WTC11 (cell line): Measurements from ENCODE around the gene CAMTA1. TPM values are rescaled to one million over a fixed set of nuclear protein-coding genes. Genes with fewer than 3 reads are reported as not detected.

Experiments
- ATAC-seq: fragments of 200-7000 bp; cut with Tn5 transposase; 2 replicates; pipeline ENCODE4 v1.10.0; 2021; ENCODE audit warnings: mild to moderate bottlenecking, moderate library complexity
- CTCF ChIA-PET: fragments of 300-600 bp; sonication (Branson Sonifier 250); formaldehyde crosslinking; loops from one replicate; lab custom pipeline; 2021; ENCODE audit warnings: antibody characterized with exemption; lab: Charles Lee
- POLR2A ChIA-PET: fragments of 350-600 bp; sonication (Branson Sonifier 250); formaldehyde crosslinking; loops from one replicate; lab custom pipeline; 2021; ENCODE audit warnings: antibody characterized with exemption; lab: Charles Lee
- DNase-seq: peaks from one replicate; pipeline ENCODE4 v3.0.0; 2021; ENCODE audit warnings: low spot score
- H3K27ac Mint-ChIP-seq: 2 replicates; pipeline ENCODE4 v1.8.0; 2021; ENCODE audit warnings: mixed read lengths
- H3K27me3 Mint-ChIP-seq: 2 replicates; pipeline ENCODE4 v1.8.0; 2021; ENCODE audit warnings: low read depth, mild to moderate bottlenecking, moderate library complexity, mixed read lengths
- H3K36me3 Mint-ChIP-seq: 2 replicates; pipeline ENCODE4 v1.8.0; 2021; ENCODE audit warnings: mixed read lengths
- H3K4me1 Mint-ChIP-seq: 2 replicates; pipeline ENCODE4 v1.8.0; 2022; ENCODE audit warnings: mixed read lengths
- H3K4me3 Mint-ChIP-seq: 2 replicates; pipeline ENCODE4 v1.8.0; 2021; ENCODE audit warnings: mild to moderate bottlenecking, moderate library complexity, mixed read lengths
- H3K9me3 Mint-ChIP-seq: 2 replicates; pipeline ENCODE4 v1.8.0; 2021; ENCODE audit warnings: mixed read lengths
- ATF6 ChIP-seq: sonication (generic); formaldehyde crosslinking; IDR thresholded peaks from 2 replicates; pipeline ENCODE4 v1.8.1; 2023; ENCODE audit warnings: mild to moderate bottlenecking, missing genetic modification reagents
- JAZF1 ChIP-seq: fragments of 250-450 bp; sonication (Bioruptor Pico); IDR thresholded peaks from 2 replicates; pipeline ENCODE4 v1.9.0; 2021; ENCODE audit warnings: moderate library complexity, mild to moderate bottlenecking, inconsistent platforms
- NR1H2 ChIP-seq: sonication (generic); formaldehyde crosslinking; IDR thresholded peaks from 2 replicates; pipeline ENCODE4 v1.9.0; 2021; ENCODE audit warnings: mild to moderate bottlenecking, moderate library complexity, missing genetic modification reagents
- PRRX2 ChIP-seq: fragments of 250-450 bp; sonication (Bioruptor Pico); IDR thresholded peaks from 2 replicates; pipeline ENCODE4 v1.8.0; 2021; ENCODE audit warnings: mild to moderate bottlenecking
- TEAD1 ChIP-seq: sonication (generic); formaldehyde crosslinking; IDR thresholded peaks from 2 replicates; pipeline ENCODE4 v1.8.0; 2022; ENCODE audit warnings: mild to moderate bottlenecking, missing genetic modification reagents
- USF1 ChIP-seq: sonication (generic); formaldehyde crosslinking; IDR thresholded peaks from 2 replicates; pipeline ENCODE4 v1.8.0; 2022; ENCODE audit warnings: mild to moderate bottlenecking, missing genetic modification reagents
- ZBTB21 ChIP-seq: sonication (generic); formaldehyde crosslinking; IDR thresholded peaks from 2 replicates; pipeline ENCODE4 v1.8.1; 2023; ENCODE audit warnings: mild to moderate bottlenecking, missing genetic modification reagents, borderline replicate concordance
- ZBTB43 ChIP-seq: sonication (generic); formaldehyde crosslinking; IDR thresholded peaks from 2 replicates; pipeline ENCODE4 v1.8.1; 2023; ENCODE audit warnings: mild to moderate bottlenecking, missing genetic modification reagents
- ZNF317 ChIP-seq: sonication (generic); formaldehyde crosslinking; IDR thresholded peaks from 2 replicates; pipeline ENCODE4 v1.8.1; 2023; ENCODE audit warnings: low read depth, mild to moderate bottlenecking, moderate library complexity, missing genetic modification reagents, borderline replicate concordance
- ZNF416 ChIP-seq: fragments of 250-450 bp; sonication (Bioruptor Pico); IDR thresholded peaks from 2 replicates; pipeline ENCODE4 v1.9.0; 2021; ENCODE audit warnings: mild to moderate bottlenecking, inconsistent platforms
- total RNA-seq: library from RNA; stranded (reverse); gene quantifications from 3 replicates; pipeline ENCODE4 v1.2.3, GENCODE V29; 2021
- TF ChIP-seq, protein P1 (sequence below): sonication (generic); formaldehyde crosslinking; IDR thresholded peaks from 2 replicates; pipeline ENCODE4 v1.8.1; 2022; ENCODE audit warnings: mild to moderate bottlenecking, missing genetic modification reagents, moderate library complexity, borderline replicate concordance
- TF ChIP-seq, protein P2 (sequence below): fragments of 250-450 bp; sonication (Bioruptor Pico); IDR thresholded peaks from 2 replicates; pipeline ENCODE4 v2.1.2; 2022; ENCODE audit warnings: mild to moderate bottlenecking, moderate library complexity
- TF ChIP-seq, protein P3 (sequence below): sonication (generic); formaldehyde crosslinking; IDR thresholded peaks from 2 replicates; pipeline ENCODE4 v1.8.0; 2023; ENCODE audit warnings: missing genetic modification reagents, mild to moderate bottlenecking, borderline replicate concordance

Gene CAMTA1
- total RNA-seq, 1 experiment from 2014 or later = 86.4 TPM

GRCh38 chr1:7645751-7646048, 860.4 kb downstream of the CAMTA1 start (continued):
- TF ChIP-seq, protein P1, sequence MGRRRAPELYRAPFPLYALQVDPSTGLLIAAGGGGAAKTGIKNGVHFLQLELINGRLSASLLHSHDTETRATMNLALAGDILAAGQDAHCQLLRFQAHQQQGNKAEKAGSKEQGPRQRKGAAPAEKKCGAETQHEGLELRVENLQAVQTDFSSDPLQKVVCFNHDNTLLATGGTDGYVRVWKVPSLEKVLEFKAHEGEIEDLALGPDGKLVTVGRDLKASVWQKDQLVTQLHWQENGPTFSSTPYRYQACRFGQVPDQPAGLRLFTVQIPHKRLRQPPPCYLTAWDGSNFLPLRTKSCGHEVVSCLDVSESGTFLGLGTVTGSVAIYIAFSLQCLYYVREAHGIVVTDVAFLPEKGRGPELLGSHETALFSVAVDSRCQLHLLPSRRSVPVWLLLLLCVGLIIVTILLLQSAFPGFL (CRISPR knock-in tag) = no peak

DNA sequence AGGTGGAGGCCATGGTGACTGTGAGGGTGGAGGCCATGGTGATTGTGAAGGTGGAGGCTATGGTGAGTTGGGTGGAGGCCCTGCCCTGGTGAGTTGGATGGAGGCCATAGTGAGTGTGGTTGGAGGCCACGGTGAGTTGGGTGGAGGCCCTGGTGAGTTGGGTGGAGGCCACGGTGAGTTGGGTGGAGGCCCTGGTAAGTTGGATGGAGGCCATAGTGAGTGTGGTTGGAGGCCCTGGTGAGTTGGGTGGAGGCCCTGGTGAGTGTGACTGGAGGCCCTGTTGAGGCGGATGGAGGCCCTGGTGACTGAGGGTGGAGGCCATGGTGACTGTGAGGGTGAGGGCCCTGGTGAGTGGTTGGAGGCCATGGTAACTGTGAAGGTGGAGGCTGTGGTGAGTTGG, 860.9 kb downstream of the CAMTA1 start:
- Mint-ChIP-seq H3K36me3 (no peaks in the 10 kb centered on the region), H3K4me1 (peaks cover 17% of the 10 kb centered on the region), H3K27ac (no peak overlapping the region), H3K27me3 (no peaks in the 10 kb centered on the region), H3K4me3 (no peak overlapping the region), H3K9me3 (peaks cover 6% of the 10 kb centered on the region; the same call in 1 of the 2 replicates)
- ChIA-PET CTCF (no interaction called here), POLR2A (no interaction called here)
- DNase-seq (no peak), ATAC-seq (no peak)
- TF ChIP-seq ZNF416 (CRISPR knock-in tag) (no peak), ATF6 (CRISPR knock-in tag) (no peak), NR1H2 (CRISPR knock-in tag) (no peak), USF1 (CRISPR knock-in tag) (no peak), JAZF1 (CRISPR knock-in tag) (no peak), ZBTB43 (CRISPR knock-in tag) (no peak), ZNF317 (CRISPR knock-in tag) (no peak), TEAD1 (CRISPR knock-in tag) (no peak), PRRX2 (CRISPR knock-in tag) (no peak), ZBTB21 (no peak)
- TF ChIP-seq, protein P2, sequence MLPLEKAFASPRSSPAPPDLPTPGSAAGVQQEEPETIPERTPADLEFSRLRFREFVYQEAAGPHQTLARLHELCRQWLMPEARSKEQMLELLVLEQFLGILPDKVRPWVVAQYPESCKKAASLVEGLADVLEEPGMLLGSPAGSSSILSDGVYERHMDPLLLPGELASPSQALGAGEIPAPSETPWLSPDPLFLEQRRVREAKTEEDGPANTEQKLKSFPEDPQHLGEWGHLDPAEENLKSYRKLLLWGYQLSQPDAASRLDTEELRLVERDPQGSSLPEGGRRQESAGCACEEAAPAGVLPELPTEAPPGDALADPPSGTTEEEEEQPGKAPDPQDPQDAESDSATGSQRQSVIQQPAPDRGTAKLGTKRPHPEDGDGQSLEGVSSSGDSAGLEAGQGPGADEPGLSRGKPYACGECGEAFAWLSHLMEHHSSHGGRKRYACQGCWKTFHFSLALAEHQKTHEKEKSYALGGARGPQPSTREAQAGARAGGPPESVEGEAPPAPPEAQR = no peak
- TF ChIP-seq, protein P3, sequence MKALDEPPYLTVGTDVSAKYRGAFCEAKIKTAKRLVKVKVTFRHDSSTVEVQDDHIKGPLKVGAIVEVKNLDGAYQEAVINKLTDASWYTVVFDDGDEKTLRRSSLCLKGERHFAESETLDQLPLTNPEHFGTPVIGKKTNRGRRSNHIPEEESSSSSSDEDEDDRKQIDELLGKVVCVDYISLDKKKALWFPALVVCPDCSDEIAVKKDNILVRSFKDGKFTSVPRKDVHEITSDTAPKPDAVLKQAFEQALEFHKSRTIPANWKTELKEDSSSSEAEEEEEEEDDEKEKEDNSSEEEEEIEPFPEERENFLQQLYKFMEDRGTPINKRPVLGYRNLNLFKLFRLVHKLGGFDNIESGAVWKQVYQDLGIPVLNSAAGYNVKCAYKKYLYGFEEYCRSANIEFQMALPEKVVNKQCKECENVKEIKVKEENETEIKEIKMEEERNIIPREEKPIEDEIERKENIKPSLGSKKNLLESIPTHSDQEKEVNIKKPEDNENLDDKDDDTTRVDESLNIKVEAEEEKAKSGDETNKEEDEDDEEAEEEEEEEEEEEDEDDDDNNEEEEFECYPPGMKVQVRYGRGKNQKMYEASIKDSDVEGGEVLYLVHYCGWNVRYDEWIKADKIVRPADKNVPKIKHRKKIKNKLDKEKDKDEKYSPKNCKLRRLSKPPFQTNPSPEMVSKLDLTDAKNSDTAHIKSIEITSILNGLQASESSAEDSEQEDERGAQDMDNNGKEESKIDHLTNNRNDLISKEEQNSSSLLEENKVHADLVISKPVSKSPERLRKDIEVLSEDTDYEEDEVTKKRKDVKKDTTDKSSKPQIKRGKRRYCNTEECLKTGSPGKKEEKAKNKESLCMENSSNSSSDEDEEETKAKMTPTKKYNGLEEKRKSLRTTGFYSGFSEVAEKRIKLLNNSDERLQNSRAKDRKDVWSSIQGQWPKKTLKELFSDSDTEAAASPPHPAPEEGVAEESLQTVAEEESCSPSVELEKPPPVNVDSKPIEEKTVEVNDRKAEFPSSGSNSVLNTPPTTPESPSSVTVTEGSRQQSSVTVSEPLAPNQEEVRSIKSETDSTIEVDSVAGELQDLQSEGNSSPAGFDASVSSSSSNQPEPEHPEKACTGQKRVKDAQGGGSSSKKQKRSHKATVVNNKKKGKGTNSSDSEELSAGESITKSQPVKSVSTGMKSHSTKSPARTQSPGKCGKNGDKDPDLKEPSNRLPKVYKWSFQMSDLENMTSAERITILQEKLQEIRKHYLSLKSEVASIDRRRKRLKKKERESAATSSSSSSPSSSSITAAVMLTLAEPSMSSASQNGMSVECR = no peak
